HG03439 (cell line): ENCODE results near the gene GLIS1.

Experiments
- ATAC-seq: cut with Tn5 transposase; IDR thresholded peaks from one replicate; pipeline ENCODE4 v1.9.1; 2021; ENCODE audit warnings: mild to moderate bottlenecking, moderate library complexity; ENCODE audit not compliant: unreplicated experiment

GLIS1 gene

GRCh38 chr1:53737648-53738204, 1.2 kb downstream of the GLIS1 start:
- no peak for ATAC-seq

GRCh38 chr1:53736290-53736689, 2.7 kb downstream of the GLIS1 start:
- no peak for ATAC-seq

GRCh38 chr1:53735681-53736080, 3.3 kb downstream of the GLIS1 start:
- ATAC-seq: no peak

GRCh38 chr1:53735261-53735660, 3.7 kb downstream of the GLIS1 start:
- ATAC-seq: no peak

DNA sequence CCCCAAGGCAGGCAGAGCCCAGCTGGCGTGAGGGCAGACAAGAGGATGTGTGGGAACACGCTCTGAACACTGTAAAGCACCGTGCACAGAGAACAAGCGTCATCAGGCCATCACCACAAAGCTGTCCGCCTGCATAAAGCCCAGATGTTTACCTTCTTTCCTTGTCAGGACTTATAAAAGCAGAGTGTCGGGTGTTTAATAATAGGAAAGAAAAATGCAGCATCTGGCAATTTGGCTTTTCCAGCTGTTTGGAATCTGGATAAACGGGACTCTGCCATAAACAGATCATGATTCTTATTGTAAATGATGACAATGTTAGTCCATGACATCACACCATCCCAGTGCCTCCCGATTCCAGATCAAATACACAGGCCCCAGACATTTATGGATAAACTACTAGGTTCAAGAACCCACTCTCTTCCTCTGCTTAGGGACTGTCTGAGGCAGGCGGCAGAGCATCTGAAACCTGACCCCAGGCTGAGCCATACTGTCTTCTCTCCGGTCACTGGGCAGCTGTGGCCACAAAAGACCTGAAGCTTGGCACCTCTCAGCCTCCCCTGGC, 4.2 kb downstream of the GLIS1 start:
- ATAC-seq: no peak

GRCh38 chr1:53733975-53734649, 4.9 kb downstream of the GLIS1 start:
- no peak for ATAC-seq

DNA sequence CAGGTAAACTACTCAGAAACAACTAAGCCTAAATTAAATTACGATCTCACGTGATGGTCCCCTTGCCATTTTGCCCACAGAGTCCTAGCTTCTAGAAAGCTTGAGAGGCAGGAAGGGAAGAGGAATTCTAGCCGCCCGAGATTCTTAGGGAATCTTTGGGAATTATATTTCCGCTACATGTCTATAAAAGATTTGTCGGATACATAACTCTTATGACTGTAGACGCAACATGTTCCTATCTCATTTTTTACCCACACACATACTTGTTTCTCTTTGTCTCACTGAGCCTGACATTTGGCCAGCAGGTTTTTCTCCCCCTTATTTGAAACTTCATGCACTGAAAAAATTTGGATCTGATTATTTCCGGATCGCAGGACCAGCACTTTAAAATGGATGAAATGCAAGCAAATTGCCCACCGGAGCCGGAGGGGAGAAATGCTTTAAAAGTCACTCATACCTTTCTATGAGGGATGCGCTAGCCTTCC, 5.5 kb downstream of the GLIS1 start:
- no peak for ATAC-seq

- no peak for ATAC-seq
Measured at GRCh38 chr1:53732912-53733317, 6.0 kb downstream of the GLIS1 start.

DNA sequence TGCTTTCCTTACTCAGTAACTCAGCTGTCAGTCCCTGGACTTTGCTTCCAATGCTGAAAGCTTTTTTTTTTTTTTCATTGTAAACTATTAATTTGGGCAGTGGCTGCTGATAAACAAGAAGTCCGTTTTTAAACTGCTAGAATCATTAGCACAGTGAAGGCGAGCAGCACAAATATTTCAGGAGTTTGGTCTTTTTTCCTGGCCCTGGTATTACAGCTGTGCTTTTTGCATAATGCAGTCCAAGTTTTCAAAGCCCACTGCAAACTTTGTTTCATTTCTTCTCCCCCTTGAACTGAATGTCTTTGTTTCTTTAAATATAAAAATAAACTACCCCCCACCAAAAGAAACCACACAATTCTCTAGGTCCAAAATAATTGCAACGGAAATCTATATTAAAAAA, 6.6 kb downstream of the GLIS1 start:
- ATAC-seq: no peak

- ATAC-seq: no peak
Measured at GRCh38 chr1:53731779-53732305, 7.1 kb downstream of the GLIS1 start.

- no peak for ATAC-seq
Measured at GRCh38 chr1:53731043-53731600, 7.8 kb downstream of the GLIS1 start.

DNA sequence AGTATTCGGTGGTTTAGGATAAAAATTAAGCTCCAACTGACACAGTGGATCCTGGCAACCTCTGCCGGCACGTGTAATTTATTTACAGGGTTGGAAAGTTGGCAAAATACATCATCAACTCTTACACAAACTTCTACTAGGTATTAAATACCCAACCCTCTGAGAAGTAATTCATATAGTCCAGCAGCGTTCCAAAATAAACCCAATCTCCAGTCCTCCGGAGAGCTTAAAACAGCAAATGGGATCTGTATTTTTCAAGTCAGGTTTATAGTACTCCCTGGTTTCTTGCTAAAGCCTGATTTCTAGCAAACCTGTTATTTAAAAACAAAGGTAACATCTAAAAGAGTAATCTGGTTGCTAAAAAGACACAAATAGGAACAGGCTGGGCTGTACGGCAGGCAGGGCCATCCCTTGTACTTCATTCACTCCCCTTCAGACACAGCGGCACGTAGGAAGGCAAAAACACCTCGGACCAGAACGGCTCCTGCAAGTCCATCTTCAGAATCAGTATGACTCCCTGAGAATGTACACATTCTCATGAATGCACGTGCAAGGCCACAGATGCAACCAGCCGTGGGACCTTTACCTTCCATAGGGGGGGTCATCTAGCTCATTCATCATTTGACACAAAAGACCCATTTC, 8.6 kb downstream of the GLIS1 start:
- ATAC-seq: no peak

DNA sequence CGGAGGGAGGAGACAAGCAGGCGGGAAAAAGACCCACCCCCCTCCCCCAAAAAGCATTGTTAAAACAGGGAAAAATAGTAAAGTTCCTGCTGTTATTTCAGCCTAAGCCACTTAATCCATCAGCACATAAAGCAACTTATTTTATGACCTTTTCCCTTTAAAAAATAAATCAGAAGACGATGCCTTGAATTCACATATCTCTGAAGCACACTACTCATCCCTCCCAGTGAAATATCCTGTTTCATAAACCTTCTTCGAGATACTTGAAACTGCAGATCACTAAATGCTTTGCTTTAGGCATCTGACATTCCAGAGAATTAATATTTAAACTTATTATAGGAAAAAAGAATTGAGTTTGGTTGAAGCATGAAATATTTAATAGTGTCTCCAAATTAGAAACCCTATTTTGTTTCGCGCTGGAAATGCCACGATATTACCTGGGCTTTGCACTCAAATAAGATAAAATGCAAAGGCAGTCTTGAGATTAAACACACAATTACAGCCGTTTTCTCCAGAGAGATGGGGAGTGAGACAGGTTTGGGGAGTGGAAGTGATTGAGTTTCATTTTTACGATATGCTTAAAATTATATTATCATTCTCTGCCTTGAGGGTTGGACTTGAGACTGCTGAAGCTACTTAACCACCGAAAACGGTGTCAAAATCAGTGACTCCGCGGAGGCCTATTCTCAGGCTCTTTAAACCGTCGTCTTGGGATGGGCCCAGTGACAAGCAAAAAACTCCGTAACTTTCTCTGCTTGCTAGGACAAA, 9.3 kb downstream of the GLIS1 start:
- no peak for ATAC-seq

GRCh38 chr1:53728702-53729455, 10.1 kb downstream of the GLIS1 start:
- ATAC-seq: no peak

- no peak for ATAC-seq
Measured at GRCh38 chr1:53728196-53728595, 10.8 kb downstream of the GLIS1 start.

GRCh38 chr1:53727461-53728092, 11.4 kb downstream of the GLIS1 start:
- no peak for ATAC-seq

- no peak for ATAC-seq
Measured at GRCh38 chr1:53726009-53726600, 12.9 kb downstream of the GLIS1 start.

DNA sequence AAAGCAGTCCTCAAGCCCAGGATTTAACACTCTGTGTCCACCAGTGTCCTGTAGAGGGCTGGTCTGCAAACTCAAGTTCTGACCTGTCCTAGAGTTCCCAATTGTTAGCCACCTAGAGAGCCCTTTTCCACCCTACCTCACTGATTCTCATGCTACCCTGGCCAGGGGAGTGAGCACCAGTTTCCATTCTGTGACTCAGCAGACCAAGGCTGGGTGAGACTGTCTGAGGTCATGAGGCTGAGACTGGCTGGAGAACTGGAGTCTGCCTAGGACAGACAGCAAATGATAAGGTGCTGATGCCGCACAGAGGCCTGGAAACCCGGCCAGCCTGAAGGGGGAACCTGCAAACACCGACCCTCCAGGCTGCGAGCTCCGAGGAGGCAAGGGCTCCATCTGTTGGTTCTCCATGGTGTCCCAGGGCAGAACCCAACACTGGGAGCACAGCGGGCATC, 13.7 kb downstream of the GLIS1 start:
- ATAC-seq: no peak

DNA sequence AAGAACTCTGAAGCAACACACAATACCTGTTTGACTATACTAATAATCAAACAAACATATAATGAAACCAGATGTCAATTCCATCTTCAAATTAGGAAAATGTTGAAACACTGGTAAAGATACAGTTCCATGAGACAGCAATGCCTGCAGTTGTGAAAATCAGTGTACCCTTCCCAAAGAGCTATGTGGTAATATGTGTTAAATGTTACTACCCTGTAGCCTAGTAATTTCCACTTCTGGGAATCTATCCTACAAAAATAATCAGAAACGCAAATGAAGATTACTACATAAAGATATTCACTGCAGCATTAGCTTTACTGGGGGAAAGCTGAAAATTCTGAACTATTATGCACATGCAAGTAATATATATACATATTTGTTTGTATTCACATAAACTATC, 16.9 kb downstream of the GLIS1 start:
- ATAC-seq: no peak
